Sigmoid colon (tissue), 4 donors: ENCODE measurements around the gene WBP2.

Source experiments
- POLR2A ChIP-seq, 2 donors: fragments of 450-650 bp; IDR thresholded peaks; one replicate each; pipeline ENCODE4 v1.6.1; 2016; ENCODE audit warnings: antibody characterized with exemption in 2 of 2, mild to moderate bottlenecking in 2 of 2, moderate library complexity in 2 of 2
- POLR2AphosphoS5 ChIP-seq, 4 donors: sonication (generic); formaldehyde crosslinking; IDR thresholded peaks; one replicate each; pipeline ENCODE4 v1.6.1; 2017; ENCODE audit warnings: antibody characterized with exemption in 4 of 4

DNA sequence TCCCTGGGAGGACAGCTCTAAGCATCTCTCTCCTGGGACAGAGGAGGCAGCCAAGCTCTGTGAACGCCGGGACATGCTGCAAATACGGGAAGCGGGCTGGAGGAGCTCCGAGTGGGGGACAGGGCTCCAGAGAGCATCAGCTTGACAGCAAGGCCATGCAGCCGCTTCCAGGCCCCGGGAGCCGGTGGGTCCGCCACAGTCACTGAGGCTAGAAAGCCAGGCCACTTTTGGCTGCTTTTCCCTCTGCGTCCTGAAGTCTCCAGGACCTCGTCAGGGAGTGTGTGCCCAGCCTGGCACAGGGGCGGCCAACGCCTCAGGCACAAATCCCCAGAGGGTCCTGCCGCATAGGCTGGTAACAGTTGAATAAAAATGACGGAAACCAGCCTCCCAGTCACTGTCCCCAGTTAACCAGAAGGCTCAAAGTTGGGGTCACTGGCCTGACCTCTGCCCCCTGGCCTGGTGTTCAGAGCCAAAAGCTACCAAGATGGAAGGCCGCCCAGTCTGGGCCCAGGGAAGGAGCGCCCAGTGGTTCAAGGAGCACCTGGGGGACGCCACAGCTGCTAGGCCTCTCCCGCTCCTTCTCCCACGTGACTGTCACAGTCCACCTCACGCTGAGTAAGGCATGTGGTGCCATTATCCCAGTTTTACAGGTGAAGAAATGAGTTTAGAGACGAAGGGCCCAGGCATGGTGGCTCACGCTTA lies 44.8 kb upstream of the WBP2 start:
- TF ChIP-seq POLR2A (IDR thresholded peaks at IDR 0.05) = no peak
- no peak for TF ChIP-seq POLR2AphosphoS5 (IDR thresholded peaks at IDR 0.05)
